Measurements from ENCODE around the gene COL1A1.

The COL1A1 gene

DNA sequence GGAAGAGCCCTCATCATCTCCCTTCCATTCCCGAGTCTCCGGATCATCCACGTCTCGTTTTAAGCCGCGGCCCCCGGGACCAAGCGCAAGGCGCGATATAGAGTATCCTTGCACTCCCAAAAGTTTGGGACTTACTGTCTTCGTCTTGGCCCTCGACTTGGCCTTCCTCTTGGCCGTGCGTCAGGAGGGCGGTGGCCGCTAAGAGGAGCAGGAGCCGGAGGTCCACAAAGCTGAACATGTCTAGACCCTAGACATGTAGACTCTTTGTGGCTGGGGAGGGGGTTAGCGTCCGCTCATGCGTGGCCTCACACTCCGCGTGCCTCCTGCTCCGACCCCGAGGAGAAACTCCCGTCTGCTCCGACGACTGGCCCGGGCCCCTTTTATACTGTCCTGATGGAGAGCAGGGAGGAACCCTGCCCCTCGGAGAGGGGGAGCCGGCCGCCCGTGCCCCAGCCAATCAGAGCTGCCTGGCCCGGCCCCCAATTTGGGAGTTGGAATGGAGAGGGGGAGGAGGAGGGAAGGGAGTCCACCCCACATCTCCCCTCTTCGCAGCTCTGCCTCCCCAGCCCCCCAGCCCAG lies at the start of gene COL1A1:
Gene COL1A1, minus strand, starts transcription at position 356 of the 579 bp plus-strand sequence. Its CDS starts 118 bp downstream, at position 238.
- no peak for DNase-seq (ENCODE audit: low read depth in 2 of 2)

DNA sequence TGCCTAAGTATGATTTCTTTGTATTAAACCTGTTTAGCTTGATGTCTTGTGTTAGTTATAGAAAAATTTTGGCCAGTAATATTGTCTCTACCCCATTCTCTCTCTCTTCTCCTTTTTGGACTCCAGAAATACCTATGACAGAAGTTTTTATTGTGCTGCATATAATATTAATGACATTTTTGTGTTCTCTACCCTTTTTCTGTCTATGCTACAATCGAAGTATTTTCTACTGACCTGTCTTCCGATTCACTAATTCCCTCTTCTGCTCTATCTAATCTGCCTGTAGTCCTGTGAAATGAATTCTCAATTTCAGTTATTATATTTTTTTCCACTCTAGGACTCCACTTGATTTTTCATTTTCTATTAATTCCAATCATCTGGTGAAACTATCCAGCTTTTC lies 46.8 kb upstream of the COL1A1 start:
- DNase-seq (ENCODE audit: low read depth in 2 of 2) = no peak

DNA sequence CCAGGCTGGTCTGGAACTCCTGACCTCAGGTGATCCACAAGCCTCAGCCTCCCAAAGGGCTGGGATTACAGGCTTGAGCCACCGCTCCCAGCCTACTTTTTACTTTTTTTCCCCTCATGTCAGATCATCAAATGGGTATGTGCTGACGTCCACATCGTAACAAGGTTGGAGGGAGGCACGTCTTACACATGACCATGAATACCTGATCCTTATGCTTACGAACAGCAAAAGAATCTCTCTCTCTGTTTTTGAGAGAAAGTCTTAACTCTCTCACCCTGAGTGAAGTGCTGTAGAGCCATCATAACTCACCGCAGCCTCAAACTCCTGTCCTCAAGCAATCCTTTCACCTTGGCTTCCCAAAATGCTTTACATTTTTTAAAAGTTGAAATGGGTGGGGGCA lies 43.3 kb upstream of the COL1A1 start:
- no peak for DNase-seq (ENCODE audit: low read depth in 2 of 2)

DNA sequence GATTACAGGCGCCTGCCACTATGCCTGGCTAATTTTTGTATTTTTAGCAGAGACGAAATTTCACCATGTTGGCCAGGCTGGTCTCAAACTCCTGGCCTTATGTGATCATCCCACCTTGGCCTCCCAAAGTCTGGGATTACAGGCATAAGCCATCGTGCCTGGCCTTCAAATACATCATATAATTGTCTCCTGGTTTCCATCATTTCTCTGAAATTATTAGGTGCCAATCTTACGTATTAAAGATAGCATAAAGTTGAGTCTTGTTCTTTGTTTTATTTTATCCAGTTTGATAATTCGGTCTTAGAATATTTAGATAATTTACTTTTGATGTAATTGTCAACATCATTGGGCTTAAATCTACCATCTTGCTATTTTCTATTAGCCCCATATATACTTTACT lies 40.0 kb upstream of the COL1A1 start:
- DNase-seq (ENCODE audit: low read depth in 2 of 2) = no peak

DNA sequence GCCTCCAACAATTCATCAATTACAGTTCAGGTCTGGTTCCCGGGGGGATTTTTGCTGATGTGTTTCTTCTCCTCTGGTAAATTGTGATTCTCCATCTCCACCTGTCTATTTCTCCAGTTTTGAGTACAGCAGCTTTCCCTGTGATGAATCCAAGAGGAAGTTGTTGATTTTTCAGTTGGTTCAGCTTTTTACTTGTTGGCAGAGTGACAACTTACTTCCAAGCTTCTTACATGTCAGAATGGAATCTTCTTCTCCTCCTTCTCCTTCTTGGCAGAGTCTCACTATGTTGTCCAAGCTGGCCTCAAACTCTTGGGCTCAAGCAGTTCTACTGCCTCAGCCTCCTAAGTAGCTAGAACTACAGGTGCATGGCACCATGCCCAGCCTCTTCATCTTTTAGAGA lies 39.4 kb upstream of the COL1A1 start:
- DNase-seq (ENCODE audit: low read depth in 2 of 2) = no peak

DNA sequence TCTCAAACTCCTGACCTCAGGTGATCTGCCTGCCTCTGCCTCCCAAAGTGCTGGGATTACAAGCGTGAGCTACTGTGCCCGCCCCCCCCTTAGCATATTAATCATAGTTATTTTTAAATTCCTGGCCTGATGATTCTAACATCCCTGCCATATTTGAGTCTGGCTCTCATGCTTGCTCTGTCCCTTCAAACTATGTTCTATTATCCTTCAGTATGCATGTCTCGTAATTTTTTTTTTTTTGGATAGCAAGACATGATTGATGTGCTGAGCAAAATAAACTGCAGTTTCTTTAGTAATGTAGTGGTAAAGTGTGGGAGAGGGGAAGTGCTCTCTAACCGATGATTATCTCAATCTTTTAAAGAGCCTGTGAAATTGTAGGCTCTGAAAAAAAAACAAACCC lies 38.5 kb upstream of the COL1A1 start:
- DNase-seq (ENCODE audit: low read depth in 2 of 2) = no peak

DNA sequence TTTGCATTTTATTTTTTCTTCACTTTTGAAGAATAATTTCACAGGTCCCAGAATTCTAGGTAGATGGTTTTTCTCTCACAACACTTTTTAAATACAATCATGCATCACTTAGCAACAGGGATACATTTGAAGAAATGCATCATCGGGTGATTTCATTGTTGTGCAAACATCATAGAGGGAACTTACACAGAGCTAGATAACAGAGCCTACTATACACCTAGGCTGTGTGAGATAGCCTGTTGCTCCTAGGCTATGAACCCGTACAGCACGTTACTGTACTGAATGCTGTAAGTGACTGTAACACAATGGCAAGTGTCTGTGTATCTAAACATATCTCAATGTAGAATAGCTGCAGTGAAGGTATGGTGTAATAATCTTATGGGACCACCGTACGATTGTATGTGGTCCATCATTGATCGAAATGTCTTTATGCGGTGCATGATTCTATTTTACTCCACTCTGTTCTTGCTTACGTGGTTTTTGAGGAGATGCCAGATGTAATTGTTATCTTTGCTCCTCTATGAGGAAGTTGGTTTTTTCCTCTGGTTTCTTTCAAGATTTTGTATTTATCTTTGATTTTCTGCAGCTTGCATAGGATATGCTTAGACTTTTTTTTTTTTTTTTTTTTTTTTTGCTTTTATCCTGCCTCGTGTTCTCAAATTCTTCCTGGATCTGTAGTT lies 37.3 kb upstream of the COL1A1 start:
- no peak for DNase-seq (ENCODE audit: low read depth in 2 of 2)

DNA sequence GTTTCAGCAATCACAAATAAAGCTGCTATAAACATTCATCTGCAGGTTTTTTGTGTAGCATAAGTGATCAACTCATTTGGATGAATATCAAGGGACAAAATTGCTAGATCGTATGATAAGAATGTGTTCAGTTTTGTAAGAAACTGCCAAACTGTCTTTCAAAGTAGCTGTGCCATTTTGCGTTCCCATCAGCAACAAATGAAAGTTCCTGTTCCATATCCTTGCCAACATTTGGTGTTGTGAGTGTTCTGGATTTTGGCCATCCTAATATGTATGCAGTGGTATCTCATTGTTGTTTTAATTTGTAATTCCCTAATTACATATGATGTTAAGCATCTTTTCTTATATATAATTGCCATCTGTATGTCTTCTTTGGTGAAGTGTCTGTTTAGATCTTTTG lies 36.5 kb upstream of the COL1A1 start:
- no peak for DNase-seq (ENCODE audit: low read depth in 2 of 2)

DNA sequence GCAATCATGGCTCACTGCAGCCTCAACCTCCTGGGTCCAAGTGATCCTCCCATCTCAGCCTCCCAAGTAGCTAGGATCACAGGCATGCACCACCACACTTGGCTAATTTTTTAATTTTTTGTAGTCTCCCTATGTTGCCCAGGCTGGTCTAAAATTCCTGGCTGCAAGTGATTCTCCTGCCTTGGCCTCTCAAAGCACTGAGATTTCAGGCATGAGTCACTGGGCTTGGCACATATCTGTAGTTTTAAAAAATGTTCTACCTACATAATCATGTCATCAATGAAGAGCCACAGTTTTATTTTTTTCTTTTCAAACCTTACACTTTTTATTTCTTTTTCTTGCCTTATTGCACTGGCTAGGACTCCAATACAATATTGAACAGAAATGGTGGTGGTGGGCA lies 33.1 kb upstream of the COL1A1 start:
- DNase-seq (ENCODE audit: low read depth in 2 of 2) = no peak

DNA sequence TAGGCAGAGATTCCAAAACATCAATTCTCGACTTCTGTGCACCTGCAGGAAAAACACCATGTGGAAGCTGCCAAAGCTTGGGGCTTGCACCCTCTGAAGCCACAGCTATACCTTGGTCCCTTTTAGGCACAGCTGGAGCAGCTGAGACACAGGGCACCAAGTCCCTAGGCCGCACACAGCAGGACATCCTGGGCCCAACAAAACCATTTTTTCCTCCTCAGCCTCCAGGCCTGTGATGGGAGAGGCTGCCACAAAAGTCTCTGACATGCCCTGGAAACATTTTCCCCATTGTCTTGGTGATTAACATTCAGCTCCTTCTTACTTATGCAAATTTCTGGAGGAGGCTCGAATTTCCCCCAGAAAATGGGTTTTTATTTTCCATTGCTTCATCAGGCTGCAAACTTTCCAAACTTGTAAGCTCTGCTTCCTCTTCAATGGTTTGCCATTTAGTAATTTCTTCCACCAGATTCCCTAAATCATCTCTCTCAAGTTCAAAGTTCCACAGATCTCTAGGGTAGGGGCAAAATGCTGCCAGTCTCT lies 24.3 kb upstream of the COL1A1 start:
- DNase-seq (ENCODE audit: low read depth in 2 of 2) = no peak

DNA sequence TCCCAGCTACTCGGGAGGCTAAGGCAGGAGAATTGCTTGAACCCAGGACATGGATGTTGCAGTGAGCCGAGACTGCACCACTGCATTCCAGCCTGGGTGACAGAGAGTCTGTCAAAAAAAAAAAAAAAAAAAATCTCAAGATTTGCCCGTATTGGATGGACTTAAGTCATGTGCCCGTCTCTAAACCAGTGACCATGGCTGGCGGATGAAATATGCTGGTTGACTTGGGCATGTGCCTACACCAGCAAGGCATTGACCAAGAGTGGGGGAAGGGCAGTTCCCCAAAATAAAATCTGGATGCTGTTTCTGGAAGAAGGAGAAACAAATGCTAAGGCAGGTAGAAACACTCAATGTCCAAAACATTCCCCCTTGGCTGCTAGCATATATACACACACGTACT lies 21.5 kb upstream of the COL1A1 start:
- DNase-seq (ENCODE audit: low read depth in 2 of 2) = no peak

DNA sequence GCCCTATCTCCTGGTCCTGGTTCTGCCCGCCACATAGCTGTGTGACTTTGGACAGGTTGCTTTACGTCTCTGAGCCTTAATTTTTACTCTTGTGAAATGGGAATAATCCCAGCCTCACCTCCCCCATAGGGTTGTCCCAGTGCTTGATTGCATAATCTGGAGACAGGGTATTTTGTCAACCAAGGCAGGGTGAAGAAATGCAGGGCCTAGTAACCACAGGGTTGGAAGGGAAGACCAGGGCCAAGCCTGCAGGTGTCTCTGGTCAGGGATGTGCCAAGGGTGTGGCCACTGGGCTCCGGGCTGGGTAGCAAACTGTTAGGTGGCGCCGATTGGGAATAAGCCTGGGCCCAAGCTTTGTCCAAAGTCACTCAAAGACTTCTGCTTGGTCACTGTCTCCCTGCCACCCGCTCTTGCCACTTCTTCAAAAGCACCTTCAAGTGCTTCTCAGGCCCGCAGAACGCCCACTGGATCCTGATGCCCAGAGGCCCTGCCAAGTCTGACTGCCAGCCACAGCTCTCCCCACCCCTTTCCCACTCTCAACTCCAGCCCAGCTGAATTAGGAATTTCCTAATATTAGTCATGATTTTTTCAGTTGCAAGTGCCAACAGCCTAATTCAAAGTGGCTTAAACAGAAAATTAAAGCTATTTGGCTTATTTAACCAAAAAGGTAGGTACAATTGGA lies 20.6 kb upstream of the COL1A1 start:
- no peak for DNase-seq (ENCODE audit: low read depth in 2 of 2)

DNA sequence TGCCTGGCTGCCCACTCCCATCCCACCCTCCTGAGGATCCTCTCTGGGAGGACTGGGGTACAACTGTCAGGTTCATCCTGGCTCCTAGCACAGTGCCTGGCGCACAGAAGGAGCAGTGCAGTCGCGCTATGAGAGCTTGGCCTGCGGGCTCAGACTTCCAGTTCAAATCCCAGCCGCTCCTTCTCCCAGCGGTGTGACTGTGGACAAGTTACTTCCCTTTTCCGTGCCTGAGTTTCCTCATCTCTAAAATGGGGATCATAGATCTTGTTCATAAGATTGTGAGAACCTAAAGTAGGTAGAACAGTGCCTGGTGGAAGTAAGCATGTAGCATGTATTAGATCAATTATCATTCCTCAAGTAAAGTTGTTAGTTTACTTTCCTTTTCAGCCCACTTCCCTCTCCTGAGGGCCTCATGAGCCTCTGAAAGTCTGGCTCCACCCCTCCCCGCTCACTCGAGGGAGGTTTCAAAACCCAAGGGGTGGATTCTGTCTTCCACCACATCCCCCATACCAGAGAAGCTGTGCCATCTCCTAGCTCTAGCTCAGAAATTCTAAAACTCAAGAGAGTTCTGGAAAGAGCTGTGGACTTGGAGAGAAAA lies 19.9 kb upstream of the COL1A1 start:
- no peak for DNase-seq (ENCODE audit: low read depth in 2 of 2)

DNA sequence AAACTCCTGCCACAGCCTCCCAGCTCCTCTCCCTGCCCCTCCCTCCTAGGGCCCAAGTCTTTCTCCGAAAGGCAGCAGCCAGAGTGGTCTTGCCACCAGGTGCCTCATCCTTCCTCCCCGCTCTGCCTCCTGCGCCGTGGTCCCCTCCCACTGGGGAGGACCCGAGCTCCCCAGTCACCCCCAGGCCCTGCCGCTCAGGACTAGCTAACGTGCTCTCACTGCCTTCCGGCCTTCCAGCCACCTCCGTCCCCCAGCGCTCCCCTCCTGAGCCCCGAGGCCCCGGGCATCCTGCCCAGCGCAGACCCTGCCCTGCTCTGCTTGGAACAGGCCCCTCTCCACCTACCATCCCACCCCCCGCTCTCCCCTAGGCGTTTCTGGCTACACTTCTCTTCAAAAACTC lies 19.4 kb upstream of the COL1A1 start:
- DNase-seq (ENCODE audit: low read depth in 2 of 2) = no peak

DNA sequence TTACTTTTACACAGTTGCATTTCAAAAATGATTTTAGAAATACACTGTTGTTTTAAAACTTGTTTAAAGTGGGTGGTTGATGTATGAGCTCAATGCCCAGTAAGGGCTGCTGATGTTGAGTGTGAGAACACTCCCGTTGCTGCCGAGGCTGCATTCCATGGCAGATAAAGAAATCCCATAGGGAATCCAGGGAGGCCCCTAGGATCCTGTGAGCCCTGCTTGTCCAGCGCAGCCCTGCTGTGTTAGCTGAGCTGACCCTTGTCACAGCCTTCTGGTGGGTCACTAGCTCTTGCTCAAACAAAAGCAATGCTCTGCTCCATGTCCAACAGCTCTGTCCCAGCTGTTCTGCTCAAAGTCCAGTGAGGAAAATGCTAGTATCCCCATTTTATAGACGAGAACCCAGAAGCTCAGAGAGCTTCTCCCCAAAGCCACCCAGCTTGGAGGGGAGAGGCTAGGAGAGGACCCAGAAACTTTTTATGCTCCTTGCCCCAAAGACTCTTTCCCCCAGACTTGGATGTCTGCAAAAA lies 18.6 kb upstream of the COL1A1 start:
- no peak for DNase-seq (ENCODE audit: low read depth in 2 of 2)

DNA sequence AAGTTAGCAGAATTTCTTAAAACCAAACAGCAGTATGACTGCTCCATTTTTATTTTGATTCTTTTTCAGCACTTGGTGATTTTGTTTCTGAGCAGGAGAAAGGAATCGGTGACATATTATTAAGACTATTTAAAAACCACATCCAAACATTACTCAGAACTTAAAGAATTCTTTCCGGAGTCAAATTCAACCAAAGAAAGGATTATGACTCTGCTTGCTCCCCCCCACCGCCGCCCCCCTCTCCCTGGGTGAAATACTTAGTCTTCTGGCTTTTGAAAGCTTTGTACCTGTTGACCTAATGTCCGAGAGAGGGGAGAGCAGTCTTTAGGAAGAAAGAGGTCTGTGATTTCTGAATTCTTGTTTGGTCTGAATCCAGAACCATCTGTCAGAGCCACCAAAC lies 17.9 kb upstream of the COL1A1 start:
- no peak for DNase-seq (ENCODE audit: low read depth in 2 of 2)

DNA sequence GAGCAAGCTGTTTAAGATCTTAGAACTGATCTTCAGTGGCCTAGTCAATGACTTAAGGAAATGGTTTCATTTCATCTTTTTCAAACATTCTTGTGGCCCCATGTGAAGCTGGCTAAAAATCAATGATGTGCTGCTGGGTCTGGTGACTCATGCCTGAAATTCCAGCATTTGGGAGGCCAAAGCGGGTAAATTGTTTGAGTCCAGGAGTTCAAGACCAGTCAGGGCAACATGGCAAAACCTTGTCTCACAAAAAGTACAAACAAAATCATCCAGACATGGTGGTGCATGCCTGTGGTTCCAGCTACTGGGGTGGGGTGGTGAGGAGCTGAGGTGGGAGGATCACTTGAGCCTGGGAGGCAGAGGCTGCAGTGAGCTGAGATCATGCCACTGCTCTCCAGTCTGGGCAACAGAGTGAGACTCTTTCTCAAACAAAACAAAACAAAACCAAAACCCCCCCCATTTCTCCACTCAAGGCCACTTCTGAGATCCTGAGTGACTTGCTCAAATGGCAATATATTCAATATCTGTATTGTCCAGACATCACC lies 17.4 kb upstream of the COL1A1 start:
- DNase-seq (ENCODE audit: low read depth in 2 of 2) = no peak

DNA sequence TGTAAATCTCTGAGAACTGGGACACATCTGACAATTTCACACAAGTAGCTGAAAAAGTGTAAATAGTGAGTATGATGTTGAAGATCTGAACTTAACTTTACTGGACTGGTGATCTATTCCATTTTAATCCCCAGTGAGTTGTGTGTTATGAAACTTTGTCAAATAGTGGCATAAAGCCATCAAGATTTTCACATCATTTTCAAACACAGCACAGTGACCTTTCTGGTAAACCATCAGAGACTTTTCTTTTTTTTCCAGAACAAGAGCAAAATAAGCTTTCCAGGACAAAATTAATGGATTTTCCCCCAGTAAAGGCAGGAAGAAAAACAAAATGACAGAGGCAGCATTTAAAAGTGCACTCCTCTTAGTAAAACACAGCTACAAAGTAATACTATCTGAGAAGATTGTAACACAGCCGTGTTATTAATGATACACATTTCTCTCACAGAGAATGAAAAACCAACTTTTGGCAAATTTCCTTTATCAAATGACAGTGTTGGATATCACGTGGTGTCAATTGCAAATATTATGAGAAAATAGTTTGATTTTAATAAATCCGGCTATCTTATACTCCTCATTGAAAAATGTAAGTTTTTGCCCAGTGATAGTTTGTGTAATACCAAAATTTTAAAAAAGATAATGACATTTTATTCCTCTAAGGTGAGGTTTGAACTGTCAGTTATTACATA lies 16.8 kb upstream of the COL1A1 start:
- DNase-seq (ENCODE audit: low read depth in 2 of 2) = no peak

DNA sequence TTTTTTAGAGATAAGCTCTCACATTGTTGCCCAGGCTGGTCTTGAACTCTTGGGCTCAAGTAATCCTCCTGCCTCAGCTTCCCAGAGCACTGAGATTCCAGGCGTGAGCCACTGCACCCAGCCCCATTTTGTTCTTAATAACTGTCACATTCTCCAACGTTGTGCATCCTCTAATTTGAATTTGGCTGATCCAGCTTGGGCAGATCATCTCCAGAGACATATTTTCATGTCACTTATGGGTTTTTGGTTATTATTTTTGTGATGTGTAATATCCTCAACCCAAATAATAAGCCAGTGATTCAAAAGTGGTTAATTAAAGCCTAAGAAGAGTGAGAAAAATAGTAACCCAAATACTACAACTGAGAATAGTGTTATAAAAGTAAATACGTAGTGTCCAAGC lies 16.2 kb upstream of the COL1A1 start:
- no peak for DNase-seq (ENCODE audit: low read depth in 2 of 2)

DNA sequence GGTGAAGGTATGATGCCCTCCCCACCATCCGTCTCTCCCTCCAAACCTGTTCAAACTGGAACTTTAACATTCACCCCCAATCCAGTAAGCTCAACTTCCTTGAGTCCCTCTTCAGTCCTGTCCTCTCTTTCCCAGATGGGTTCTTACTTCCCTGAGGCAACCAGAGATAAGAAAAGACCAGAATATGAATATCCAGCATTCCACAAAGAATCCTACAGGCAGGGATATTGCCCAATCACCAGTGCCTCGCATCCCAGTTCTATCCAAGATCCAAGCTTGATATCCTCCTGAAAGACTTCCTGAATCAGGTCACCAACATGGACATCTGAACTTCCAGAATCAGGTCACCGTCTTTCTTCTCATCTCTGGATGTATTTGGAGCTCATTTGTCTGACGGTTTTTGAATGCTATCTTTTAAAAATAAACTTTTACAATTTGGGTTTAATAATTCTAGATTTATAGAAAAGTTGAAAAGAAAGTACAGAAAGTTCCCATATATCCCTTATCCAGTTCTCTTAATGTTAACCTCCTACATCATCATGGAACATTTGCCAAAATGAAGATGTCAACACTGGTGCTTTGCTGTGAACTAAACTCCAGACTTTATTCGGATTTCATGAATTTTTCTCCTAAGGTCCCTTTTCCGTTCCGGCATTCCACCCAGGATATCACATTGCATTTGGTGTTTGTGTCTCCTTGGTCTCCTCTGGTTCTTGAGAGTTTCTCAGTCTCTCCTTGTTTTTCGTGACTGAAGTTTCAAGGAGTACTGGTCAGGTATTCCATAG lies 13.7 kb upstream of the COL1A1 start:
- DNase-seq (ENCODE audit: low read depth in 2 of 2) = no peak
